ENCODE measurements around the gene TMEM9. TPM values are rescaled to one million over a fixed set of nuclear protein-coding genes. Genes with fewer than 3 reads are reported as not detected.

Gene TMEM9
- total RNA-seq, 1 donor from 2014 or later: 80.2 TPM

DNA sequence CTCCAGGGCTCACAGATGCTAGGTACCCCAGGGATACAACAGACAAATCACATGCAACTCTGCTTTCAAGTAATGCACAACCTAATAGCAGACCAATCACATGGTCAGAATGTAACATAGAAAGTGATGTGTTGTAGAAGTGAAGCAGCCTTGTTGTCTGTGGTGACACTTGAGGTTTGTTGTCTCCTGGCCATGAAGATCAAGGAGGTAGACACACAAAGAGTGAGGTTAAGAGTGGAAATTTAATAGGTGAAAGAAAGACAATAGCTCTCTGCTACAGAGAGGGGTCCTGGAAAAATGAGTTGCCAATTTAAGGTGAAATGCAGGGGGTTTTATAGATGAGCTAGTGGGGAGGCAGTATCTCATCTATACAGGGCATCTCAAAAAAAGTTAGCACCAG lies 2.5 kb upstream of the TMEM9 start:
- Mint-ChIP-seq H3K4me3 (ENCODE audit: unreplicated experiment) (no peak overlapping the region), H3K36me3 (ENCODE audit: unreplicated experiment) (peaks cover 14% of the 10 kb centered on the region)
- TF ChIP-seq, protein P1, sequence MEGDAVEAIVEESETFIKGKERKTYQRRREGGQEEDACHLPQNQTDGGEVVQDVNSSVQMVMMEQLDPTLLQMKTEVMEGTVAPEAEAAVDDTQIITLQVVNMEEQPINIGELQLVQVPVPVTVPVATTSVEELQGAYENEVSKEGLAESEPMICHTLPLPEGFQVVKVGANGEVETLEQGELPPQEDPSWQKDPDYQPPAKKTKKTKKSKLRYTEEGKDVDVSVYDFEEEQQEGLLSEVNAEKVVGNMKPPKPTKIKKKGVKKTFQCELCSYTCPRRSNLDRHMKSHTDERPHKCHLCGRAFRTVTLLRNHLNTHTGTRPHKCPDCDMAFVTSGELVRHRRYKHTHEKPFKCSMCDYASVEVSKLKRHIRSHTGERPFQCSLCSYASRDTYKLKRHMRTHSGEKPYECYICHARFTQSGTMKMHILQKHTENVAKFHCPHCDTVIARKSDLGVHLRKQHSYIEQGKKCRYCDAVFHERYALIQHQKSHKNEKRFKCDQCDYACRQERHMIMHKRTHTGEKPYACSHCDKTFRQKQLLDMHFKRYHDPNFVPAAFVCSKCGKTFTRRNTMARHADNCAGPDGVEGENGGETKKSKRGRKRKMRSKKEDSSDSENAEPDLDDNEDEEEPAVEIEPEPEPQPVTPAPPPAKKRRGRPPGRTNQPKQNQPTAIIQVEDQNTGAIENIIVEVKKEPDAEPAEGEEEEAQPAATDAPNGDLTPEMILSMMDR (IDR thresholded peaks at IDR 0.05; ENCODE audit: partially characterized antibody, unreplicated experiment): no peak

DNA sequence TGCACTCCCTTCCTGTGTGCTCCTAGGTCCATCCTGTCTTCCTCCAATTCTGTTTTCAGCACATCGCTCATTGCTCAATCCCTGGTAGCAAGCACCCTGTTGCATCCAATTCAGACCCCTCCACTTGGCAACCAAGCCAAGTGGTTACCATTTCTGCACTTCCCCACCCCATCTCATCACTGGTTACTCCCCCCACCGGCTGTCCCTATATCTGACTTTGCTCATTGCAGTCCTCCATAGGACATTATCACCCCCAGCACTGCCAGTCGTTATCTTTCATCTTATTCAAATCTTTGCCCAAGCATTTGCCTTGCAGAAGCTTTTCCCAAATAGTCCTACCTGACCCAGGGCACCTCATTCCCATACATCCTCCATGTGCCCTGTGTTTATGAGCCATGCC lies 2.1 kb upstream of the TMEM9 start:
- Mint-ChIP-seq H3K4me3 (ENCODE audit: unreplicated experiment) (no peak overlapping the region), H3K27me3 (ENCODE audit: unreplicated experiment) (peaks cover 8% of the 10 kb centered on the region), H3K9me3 (ENCODE audit: unreplicated experiment) (peaks cover 4% of the 10 kb centered on the region), H3K4me1 (ENCODE audit: low read depth, unreplicated experiment) (peaks cover 8% of the 10 kb centered on the region), H3K36me3 (ENCODE audit: unreplicated experiment) (peaks cover 14% of the 10 kb centered on the region), H3K27ac (ENCODE audit: unreplicated experiment) (no peak overlapping the region)
- TF ChIP-seq, protein P1 (IDR thresholded peaks at IDR 0.05; ENCODE audit: partially characterized antibody, unreplicated experiment): no peak
- no peak for DNase-seq

More for the DNA sequence above, 2.5 kb upstream of the TMEM9 start:
- peaks cover 4% of the 10 kb centered on the region for H3K9me3 Mint-ChIP-seq (ENCODE audit: unreplicated experiment)
- peaks cover 8% of the 10 kb centered on the region for H3K4me1 Mint-ChIP-seq (ENCODE audit: low read depth, unreplicated experiment)
- no peak overlapping the region for H3K27ac Mint-ChIP-seq (ENCODE audit: unreplicated experiment)
- H3K27me3 Mint-ChIP-seq (ENCODE audit: unreplicated experiment): peaks cover 8% of the 10 kb centered on the region
- DNase-seq: no peak

DNA sequence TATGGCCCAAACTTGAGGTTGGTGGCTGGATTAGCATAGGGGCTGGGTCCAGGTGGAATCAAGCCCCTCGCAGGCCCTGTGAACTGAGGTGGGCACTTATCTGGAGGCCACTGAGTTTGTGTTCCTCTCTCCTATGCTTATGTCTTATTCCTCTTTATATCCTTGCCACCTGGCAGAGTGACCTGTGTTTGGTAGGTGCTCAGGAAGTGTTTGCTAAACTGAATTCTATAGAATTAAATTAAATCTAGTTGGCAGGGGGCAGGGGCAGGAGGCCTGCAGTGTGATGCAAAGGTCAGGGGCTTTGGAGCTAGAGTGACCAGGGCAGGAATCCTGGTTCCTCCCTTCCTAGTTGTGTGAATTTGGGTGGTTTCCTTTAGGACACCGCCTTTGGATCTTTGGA lies 1.1 kb upstream of the TMEM9 start:
- H3K9me3 Mint-ChIP-seq (ENCODE audit: unreplicated experiment): peaks cover 4% of the 10 kb centered on the region
- no peak overlapping the region for H3K27ac Mint-ChIP-seq (ENCODE audit: unreplicated experiment)
- H3K27me3 Mint-ChIP-seq (ENCODE audit: unreplicated experiment): peaks cover 8% of the 10 kb centered on the region
- TF ChIP-seq, protein P1 (IDR thresholded peaks at IDR 0.05; ENCODE audit: partially characterized antibody, unreplicated experiment): no peak
- H3K4me1 Mint-ChIP-seq (ENCODE audit: low read depth, unreplicated experiment): peaks cover 10% of the 10 kb centered on the region
- no peak overlapping the region for H3K4me3 Mint-ChIP-seq (ENCODE audit: unreplicated experiment)
- peaks cover 19% of the 10 kb centered on the region for H3K36me3 Mint-ChIP-seq (ENCODE audit: unreplicated experiment)
- DNase-seq: no peak

DNA sequence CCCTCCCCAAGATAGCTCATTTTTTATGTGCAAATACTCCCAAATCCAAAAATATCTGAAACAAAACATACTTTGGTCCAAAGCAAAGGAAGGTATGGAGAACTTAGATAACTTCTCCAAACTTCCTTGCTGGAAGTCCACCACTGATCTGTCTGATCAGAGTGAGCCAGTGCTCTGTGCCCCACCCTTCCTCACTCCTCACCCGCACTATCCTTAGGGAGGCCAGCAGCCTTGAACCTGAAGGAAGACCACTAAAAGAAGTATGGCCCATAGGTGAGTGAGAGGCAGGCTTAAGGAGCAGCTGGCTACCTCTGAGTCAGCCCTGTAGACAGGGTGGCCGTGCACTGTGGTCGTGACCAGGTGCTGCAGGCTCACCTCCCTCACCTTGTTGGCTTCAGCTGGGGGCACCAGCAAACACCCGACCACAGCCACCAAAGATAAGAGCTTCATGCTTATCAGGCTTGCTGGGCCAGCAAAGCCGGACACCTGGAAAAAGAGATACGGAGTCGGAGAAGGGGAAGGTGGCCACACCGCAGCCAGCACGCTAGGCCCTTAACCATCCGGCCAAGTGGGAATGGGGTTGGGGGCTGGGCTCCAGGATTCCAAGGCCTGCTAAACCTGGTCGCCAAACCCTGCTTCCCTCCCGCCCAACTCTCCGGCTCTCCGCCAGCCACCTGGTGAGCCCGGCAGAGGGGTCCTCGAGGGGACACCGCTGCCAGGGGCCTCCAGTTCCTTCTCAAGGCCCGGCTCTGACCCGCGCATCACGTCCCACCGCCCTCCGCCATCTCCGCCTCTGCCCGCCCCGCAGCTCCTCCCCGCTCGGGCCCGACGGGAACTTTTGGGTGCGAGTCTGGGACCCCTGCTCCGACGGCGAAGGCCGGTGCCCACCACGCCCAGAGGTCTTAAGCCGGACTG lies 543 bp downstream of the TMEM9 start:
- Mint-ChIP-seq H3K4me3 (ENCODE audit: unreplicated experiment) (peak overlapping the region; percentile 96), H3K9me3 (ENCODE audit: unreplicated experiment) (peaks cover 4% of the 10 kb centered on the region), H3K27ac (ENCODE audit: unreplicated experiment) (peak overlapping the region; percentile 98), H3K27me3 (ENCODE audit: unreplicated experiment) (peaks cover 6% of the 10 kb centered on the region), H3K36me3 (ENCODE audit: unreplicated experiment) (peaks cover 19% of the 10 kb centered on the region), H3K4me1 (ENCODE audit: low read depth, unreplicated experiment) (peaks cover 10% of the 10 kb centered on the region)
- no peak for DNase-seq
- TF ChIP-seq, protein P1 (IDR thresholded peaks at IDR 0.05; ENCODE audit: partially characterized antibody, unreplicated experiment): no peak

DNA sequence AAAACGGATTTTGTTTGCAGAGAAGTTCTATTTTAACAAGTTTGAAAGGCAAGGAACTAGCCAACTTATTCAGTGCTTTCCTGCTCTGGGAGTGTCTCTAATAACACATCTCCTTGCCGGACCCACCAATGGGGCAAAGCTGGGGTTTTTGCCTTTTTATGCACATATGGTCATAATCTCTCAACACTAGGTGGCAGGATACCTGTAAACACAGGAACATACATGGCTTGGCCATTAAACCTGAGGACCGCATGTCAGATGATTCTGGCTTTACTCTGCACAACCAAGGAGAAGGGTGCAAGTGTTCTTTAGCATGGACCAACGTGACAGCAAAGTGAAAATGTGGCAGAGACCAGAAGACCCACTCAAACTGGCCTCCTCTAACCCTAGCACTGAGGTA lies 4.9 kb downstream of the TMEM9 start:
- Mint-ChIP-seq H3K27me3 (ENCODE audit: unreplicated experiment) (peaks cover 9% of the 10 kb centered on the region), H3K4me1 (ENCODE audit: low read depth, unreplicated experiment) (peaks cover 12% of the 10 kb centered on the region), H3K9me3 (ENCODE audit: unreplicated experiment) (peaks cover 1% of the 10 kb centered on the region), H3K36me3 (ENCODE audit: unreplicated experiment) (peaks cover 5% of the 10 kb centered on the region), H3K27ac (ENCODE audit: unreplicated experiment) (no peak overlapping the region), H3K4me3 (ENCODE audit: unreplicated experiment) (no peak overlapping the region)
- DNase-seq: no peak
- TF ChIP-seq, protein P1 (IDR thresholded peaks at IDR 0.05; ENCODE audit: partially characterized antibody, unreplicated experiment): no peak

Measured in glutamatergic neuron (in vitro differentiated cells).